Measurements from ENCODE around the gene HCK.

HCK gene

DNA sequence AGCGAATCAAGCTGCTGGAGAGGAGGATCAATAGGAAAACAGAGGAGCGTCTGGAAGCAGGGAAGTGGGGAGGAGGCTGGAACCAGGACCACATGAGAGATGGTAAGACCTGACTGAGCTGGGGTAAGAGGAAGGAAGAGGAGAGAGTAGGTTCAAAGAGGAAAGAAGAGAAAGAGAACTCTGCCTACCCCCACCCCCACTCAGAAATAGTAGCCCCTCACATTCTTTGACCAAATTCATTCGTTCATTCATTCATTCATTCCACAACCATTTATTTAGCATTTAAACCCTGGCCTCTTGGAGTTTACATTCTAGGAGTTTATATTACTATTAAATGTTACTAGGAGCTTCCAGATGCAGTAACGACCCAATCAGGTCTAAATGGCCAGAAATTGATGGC is 15.8 kb upstream of the HCK start:
- no peak overlapping the region for H3K4me3 ChIP-seq (ENCODE audit: low read depth, low read length)
- TF ChIP-seq, protein P1, sequence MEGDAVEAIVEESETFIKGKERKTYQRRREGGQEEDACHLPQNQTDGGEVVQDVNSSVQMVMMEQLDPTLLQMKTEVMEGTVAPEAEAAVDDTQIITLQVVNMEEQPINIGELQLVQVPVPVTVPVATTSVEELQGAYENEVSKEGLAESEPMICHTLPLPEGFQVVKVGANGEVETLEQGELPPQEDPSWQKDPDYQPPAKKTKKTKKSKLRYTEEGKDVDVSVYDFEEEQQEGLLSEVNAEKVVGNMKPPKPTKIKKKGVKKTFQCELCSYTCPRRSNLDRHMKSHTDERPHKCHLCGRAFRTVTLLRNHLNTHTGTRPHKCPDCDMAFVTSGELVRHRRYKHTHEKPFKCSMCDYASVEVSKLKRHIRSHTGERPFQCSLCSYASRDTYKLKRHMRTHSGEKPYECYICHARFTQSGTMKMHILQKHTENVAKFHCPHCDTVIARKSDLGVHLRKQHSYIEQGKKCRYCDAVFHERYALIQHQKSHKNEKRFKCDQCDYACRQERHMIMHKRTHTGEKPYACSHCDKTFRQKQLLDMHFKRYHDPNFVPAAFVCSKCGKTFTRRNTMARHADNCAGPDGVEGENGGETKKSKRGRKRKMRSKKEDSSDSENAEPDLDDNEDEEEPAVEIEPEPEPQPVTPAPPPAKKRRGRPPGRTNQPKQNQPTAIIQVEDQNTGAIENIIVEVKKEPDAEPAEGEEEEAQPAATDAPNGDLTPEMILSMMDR (IDR thresholded peaks at IDR 0.05; ENCODE audit: borderline replicate concordance, insufficient read depth, low read depth, low read length) = no peak

DNA sequence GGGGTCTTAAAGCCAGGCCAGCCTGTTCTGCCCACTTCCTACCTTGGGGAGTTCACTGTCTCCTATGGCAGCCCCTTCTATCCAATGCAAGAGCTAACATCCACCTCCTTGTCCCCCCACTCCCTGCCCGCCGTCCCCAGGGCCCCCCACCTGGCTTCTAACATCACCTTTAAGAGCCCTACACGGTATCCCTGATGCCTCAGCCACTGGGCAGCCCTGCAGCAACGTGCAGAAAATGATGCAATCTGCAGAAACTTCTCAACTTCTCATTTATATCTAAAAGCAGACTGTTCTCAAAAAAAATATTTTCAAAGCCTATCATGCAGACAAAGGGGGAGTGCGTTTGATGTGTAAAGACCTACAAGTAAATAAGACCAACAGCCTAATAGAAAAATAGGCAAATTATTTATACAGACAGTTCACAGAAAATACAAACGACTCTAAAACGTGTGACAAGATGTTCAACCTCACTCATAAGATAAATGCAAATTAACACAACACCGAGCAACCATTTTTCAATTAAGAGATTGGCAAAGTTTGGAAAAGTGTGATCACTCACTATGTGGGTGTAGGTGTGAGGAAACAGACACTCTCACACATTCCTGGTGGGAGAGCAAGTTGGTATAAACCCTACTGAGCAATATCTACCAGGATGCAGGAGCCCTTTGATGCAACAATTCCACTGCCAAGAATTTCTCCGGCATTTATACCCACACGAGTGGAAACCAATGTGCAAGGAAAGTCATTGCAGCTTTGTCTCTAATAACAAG is 15.1 kb upstream of the HCK start:
- no peak overlapping the region for H3K4me3 ChIP-seq (ENCODE audit: low read depth, low read length)
- TF ChIP-seq, protein P1 (IDR thresholded peaks at IDR 0.05; ENCODE audit: borderline replicate concordance, insufficient read depth, low read depth, low read length) = no peak

DNA sequence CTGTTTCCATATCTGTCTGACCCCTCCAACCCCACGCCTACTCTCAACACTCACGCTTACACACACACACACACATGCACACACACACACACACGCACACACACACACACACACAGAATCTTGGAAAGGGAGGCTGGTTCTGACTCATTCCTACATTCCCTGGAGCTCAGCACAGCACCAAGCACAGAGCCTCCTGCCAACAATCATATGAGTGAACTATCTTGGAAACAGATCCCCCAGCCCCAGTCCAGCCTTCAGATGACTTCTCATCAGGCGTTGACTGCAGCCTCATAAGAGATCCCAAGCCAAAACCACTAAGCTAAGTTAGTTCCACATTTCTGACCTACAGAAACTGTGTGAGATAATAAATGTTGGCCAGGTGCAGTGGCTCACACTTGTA is 14.1 kb upstream of the HCK start:
- H3K4me3 ChIP-seq (ENCODE audit: low read depth, low read length) = no peak overlapping the region
- TF ChIP-seq, protein P1 (IDR thresholded peaks at IDR 0.05; ENCODE audit: borderline replicate concordance, insufficient read depth, low read depth, low read length) = no peak

DNA sequence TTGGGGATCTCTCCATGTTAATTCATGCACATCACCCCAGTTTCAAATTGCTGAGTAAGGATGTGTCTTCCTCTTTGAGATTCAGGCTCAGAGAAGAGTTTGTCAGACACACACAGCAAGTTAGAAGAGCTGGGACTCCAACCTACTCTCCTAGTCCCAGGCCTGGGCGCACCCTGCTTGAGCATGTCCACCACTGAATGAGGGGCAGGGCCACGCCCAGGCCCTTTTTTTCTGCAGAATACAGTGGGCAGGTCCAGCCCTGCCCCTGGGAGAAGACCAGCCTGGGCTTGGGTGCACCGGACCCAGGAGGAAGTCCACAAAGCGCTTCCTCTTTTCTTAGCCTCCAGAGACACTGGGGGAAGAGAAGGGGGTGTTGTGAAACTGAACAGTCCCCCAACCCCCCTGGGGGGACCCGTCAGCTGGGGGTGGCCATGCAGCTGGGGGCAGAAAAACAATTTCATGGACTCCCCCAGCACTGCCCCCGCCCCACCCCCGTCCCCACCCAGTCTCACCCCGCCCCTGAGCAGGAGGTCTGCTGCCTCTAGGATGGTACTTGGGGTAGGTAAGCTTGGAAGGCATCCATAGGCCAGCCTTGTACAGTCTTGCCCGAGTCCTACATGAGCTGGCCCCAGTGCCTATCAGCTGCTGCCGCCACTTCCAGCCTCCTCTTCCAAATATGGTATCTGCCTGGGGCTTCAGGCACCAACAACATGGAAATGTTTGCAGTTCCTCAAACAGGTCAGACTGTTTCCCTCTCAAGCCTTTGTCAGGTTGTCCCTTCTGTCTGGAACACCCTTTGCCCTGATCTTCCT is 11.7 kb upstream of the HCK start:
- no peak overlapping the region for H3K4me3 ChIP-seq (ENCODE audit: low read depth, low read length)
- TF ChIP-seq, protein P1 (IDR thresholded peaks at IDR 0.05; ENCODE audit: borderline replicate concordance, insufficient read depth, low read depth, low read length) = no peak

DNA sequence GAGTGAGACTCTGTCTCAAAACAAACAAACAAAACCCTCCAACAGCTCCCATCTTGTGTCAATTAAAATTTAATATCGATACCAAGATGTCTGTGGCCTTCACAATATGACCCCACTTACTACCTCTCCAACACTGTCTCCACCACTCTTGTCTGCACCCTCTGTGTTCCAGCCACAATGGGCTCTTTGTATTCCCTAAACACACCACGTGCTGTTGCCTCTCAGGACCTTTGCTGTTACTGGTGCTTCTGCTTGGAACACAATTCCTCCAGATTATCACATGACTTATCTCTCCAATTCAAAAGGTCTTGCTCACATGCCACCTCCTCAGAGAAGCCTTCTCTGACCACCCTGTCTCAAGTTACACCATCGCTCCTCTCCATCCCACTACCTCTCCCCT is 6.0 kb upstream of the HCK start:
- TF ChIP-seq, protein P1 (IDR thresholded peaks at IDR 0.05; ENCODE audit: borderline replicate concordance, insufficient read depth, low read depth, low read length) = no peak
- no peak overlapping the region for H3K4me3 ChIP-seq (ENCODE audit: low read depth, low read length)

DNA sequence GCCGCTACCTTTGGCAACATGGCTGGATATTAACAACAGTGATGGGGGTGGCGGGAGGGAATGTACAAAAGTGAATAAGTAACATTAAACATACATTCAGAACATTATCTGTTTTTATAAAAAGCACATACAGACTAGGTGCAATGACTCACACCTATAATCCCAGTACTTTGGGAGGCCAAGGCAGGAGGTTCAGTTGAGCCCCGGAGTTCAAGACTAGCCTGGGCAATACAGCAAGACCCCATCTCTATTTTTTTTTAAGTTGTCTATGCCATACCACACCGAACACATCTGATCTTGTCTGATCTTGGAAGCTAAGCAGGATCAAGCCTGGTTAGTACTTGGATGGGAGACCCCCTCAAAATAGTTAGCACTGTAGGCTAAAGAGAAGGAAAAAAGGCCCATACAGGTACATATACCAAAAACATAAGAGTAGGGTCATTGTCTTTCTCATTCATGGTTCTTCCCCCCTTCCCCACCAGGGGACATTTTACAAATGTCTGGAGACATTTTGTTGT is 1.7 kb upstream of the HCK start:
- TF ChIP-seq, protein P1 (IDR thresholded peaks at IDR 0.05; ENCODE audit: borderline replicate concordance, insufficient read depth, low read depth, low read length) = no peak
- H3K4me3 ChIP-seq (ENCODE audit: low read depth, low read length) = no peak overlapping the region
